NCI-H128 (cell line): ENCODE data around the gene DFFB.

Experiments
- DNase-seq: peaks from one replicate; lab custom pipeline; 2025; ENCODE audit not compliant: unreplicated experiment; lab: John Stamatoyannopoulos, UW

The DFFB gene

DNA sequence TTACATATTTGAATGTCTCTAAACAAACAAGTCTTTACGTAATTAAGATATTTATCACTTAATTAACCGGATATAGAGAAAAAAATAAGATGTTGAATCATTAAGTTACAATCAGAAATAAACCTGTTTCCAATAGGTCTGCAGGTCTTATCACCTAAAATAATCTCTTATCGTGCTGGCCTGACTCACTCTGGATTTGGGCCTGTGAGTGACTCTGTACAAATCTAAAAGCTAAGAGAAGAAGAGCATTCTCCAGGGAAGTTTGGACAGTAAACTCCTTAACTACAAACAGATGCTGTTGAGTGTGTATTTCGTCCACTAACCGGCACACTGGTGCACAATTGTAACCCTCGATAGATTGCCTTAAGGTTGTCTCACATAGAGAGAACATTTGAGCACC is 25.6 kb upstream of the DFFB start:
- DNase-seq: no peak

DNA sequence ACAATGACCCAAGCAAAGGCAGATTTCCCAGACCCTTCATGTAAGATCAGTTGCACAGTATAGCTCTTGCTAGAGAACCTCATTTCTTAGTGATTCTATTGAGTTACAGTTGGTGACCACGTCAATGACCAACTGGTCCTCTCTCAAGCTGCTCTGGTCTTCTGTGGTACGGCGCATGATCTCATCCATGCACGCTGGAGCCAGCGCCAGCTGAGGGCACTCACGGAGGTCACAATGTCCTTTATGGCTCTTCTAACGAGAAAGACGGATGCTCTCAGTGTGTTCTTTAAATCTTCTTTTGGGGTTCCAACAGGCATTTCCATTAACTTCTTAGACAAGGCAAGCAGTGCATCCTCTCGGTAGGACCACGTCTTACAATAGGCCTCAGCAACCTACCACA is 22.6 kb upstream of the DFFB start:
- no peak for DNase-seq

DNA sequence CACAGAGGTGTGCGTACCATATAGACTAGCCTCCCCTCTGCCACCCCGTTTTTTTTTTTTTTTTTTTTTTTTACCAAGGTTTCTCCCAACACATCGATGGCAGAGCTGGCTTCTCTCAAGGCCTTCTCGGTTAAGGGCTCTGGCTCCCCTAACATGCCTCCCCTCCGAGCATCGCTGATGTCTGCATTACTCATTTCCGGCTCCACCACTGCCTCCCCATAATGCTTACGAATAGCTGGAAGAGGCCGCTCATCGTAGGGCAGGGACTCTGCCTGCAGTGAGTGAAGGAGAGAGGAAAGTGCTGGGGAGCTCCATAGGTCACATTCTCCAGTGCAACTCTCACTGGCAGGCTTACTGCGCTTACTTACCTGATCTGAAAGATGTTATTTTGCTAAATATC is 20.9 kb upstream of the DFFB start:
- DNase-seq: no peak

DNA sequence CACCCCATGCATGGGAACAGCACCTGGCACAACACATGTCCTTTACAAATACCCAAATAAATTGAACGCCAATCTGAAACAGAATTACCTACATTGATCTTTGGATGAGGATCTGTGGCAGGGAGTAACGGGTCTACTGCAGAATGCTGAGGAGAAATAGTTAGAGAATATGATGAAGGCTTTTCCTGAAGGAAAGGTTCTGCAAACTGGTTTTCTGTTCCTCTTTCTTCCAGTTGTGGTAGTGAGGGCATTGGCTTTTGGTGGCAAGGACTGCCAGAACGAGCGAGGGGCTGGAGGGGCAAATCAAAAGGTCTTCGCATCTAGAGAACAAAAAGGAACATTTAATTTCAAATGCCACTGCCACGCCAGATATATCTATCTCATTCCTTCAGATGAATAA is 20.1 kb upstream of the DFFB start:
- no peak for DNase-seq

DNA sequence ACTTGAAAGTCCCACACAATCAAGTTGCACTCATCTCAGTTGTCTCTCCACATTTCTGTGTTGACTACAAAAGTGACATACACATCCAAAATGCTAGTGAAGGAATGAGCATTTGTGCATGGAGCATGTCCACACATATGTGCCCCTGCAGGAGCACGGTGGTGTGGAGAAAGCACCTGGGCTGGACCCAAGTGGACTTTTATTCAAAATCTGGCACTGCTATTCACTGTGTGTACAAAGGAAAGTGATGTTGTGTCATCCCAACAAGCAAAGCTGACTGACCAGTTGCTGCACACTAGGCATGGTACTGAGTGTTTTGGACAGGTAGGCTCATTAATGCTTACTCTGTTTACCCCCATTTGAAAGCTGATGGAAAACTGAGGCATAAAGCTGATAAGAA is 19.6 kb upstream of the DFFB start:
- DNase-seq: no peak

DNA sequence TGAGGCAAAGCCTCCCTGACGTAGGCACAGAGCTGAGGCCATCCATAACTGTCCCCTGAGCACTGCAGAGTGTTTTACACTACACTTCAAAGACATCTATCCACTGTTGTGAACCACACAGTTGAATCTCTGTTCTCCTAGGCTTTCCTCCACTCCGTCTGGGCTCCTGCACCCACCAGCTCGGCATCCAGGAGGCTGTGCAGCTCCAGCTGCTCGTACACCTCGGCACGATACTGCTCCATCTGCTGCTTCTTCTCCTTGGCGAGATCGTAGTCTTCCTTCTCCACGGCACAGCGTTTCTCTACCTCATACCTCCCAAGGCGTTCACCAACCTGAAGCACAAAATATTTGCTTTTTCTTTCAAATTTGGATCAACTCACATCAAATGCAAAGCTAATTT is 18.5 kb upstream of the DFFB start:
- no peak for DNase-seq

DNA sequence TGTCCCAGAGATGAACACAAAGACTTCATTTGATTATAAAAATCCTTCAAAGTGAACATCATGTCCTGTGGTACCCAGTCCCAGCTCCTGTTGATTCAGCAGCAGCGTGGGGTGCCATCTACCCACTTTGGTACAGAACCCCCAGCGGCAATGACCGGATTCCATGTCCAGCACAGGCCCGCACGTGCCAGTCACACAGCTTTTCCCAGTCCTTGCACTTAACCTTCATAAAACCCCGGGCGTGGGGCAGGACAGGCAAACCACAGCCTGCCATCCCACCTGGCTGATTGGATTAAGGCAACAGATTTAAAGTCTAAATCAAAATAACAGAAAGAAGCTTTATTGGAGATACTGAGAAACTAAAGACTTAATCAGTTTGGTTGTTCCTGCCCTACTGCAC is 15.8 kb upstream of the DFFB start:
- DNase-seq: no peak

DNA sequence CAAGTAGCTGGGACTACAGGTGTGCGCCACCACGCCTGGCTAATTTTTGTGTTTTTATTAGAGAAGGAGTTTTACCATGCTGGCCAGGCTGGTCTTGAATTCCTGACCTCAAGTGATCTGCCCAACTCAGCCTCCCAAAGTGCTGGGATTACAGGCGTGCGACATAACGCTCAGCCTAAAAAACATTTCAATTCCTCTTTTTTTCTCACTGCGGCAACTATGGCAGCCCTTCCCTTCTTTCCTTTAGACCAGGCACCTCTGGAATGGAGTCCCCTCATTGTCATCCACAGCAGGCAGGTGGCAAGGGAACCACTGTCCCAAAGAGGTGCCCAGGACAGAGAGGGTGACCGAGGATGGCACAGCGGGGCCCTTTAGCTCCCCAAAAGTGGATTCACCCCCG is 14.4 kb upstream of the DFFB start:
- no peak for DNase-seq

DNA sequence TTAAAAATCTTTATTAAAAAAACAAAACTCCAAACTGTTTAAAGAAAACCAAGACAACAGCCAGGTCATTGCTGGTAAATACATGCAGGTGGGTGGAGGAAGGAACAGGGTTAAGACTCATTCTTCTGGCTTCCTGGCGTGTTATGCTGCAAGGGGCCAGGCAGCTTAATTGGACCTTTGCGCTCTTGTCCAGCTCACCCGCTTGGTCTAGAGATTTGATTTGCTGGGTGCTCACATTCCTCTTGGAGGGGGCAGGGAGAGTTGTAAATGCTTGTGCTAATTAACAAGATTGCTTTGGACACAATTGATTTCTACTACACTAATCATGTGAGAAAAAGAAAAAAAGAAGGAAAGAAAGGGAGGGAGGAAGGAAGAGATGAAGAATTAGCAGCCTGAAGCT is 10.7 kb upstream of the DFFB start:
- DNase-seq: no peak

DNA sequence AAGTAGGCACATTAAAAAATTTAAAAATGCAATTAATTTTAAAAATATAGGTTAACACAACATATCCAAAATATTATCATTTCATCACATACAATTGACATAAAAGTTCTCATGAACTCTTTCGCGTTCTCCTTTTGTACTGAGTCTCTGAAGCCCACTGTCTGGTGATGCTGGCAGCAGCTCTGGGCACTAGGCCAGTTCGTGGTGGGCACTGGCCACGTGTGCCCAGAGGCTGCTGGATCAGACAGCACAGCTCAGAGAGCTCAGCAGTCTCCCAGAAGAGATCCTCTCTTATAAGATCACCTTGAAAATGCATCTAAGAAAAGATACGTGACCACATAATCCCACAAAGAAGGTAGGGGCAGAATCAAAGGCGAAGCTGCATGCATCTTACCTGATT is 10.2 kb upstream of the DFFB start:
- no peak for DNase-seq

DNA sequence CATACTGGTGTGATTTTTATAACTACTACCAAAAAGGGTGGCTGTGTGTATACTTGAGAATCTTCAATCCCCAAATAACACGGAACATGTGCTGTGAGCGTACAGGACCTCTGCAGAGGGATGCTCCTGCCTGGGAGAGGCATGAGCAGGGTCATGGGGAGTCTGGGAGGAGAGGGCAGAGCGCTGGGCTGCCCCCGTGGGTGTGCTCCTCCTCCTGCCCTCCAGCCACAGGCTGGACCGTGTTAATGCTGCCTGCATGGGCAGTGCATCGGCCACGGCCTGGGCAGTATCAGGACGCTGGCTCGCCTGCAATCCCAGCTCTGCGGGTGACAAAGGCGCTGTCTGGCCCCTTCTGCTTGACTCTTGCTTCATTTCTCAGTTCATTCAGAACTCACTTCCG is 6.4 kb upstream of the DFFB start:
- DNase-seq: no peak

DNA sequence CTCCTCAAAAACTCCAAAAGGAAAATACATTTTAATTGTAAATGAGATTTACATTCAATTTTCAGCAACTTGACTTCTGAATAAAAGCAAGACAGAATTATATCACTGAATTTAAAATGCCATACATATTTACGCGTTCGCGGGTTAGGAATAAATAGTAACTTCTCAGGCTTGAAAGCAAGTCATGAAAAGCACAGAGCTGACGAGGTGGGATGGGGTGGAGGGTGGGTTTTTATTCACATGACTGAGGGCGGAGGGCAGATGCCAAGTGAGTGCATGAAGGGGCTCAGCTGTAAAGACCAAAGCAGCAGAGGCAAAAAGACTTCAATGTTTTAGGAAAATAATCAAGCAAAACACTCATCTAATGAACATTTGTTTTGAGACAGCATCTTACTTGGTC is 6.0 kb upstream of the DFFB start:
- DNase-seq: no peak

DNA sequence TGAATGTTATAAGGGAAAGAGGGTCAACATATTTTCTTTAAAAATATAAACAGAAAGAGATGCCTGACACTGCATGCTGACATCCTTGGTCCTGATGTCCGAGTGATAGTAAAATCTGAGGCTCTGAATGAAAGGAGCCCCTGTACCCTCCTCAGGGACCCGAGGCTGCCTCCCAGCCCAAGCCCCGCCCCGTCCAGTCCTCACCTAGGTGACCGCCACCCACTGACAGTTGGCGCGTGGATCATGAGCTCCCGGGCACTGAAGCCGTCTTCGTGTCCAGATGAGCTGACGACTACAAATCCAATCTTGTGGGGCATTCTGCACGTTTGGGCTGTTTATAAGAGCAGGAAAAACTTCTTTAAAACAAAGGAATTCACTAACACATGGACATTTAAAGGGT is 5.2 kb upstream of the DFFB start:
- DNase-seq: no peak

DNA sequence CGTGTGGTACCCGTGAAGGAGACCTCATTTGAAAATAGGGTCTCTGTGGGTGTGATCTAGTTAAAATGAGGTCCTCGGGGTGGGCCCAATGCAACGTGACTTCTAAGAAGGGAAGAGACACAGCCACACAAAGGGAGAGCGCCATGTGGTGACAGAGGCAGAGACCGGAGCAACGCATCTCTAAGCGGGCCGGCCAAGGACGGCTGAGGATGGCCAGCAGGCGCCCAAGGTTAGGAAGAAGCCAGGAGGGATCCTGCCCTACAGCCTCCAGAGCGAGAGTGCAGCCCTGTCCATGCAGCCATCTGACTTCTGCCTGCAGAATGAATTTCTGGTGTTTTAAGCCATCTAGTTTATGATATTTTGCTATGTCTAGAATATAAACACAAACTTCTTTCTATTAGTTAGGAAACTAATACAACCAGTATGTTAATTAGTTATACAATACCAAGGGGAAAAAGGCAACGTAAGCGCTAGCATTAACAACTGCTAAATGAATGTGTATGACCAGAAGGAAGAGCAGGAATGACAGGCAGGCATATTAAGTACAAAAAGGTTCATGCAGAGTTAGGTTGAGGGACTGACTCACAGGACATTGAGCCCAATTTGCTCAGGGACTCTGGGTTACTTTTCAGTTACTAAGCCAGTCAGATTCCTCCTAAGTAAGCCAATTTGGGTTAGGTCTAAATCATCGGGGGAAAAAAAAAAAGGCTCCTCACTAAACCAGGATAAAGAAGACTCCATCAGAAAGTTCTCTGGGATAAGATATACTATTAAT is 4.4 kb upstream of the DFFB start:
- DNase-seq: no peak

DNA sequence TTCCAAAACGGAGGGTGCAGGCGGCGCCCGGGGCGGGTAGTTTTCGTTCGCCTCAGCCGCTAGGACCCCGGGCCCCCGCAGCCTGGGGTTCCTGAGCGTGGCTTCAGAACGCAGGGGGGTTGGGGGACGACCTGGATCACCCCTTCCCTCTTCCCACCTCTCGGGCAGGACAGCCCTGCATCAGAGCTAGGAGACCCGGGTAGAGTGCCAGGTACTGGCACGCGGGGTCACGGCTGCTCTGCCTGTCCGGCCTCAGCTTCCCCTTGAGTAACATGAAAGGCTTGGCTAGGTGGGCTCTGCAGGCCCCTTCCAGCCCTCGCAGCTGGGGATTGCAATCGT is 484 bp downstream of the DFFB start:
- DNase-seq: no peak

DNA sequence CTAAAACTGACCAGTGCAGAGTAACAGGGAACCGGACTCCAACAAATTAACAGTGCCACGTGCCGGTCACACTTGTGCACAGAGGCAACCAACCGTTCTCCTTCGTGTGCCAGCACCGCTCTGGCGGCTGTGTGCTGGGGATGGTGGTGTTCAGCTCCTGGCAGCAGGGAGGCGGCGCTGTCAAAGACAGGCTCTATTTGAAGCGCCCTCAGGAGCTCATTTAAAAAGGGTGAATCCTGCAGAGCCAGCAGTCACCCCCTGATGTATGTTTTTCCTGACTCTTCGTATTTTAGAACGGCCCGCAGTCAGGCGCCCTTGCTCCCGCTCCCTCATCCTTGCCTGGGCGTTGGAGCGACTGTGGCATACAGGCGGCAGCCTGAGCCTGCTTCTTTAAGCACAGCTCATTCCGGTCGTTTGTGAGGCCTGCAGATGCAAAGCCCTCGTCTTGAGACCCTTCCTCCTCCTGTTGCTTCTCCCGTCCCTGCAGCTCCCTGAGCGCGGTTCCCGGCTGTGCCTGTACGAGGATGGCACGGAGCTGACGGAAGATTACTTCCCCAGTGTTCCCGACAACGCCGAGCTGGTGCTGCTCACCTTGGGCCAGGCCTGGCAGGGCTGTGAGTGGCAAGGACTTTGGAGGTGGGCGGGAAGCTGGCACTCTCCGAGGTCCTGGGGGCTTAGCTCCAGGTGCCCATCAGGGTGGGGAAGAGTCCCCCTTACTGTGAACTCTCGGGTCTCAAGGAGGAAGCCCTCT is 1.1 kb downstream of the DFFB start:
- no peak for DNase-seq

DNA sequence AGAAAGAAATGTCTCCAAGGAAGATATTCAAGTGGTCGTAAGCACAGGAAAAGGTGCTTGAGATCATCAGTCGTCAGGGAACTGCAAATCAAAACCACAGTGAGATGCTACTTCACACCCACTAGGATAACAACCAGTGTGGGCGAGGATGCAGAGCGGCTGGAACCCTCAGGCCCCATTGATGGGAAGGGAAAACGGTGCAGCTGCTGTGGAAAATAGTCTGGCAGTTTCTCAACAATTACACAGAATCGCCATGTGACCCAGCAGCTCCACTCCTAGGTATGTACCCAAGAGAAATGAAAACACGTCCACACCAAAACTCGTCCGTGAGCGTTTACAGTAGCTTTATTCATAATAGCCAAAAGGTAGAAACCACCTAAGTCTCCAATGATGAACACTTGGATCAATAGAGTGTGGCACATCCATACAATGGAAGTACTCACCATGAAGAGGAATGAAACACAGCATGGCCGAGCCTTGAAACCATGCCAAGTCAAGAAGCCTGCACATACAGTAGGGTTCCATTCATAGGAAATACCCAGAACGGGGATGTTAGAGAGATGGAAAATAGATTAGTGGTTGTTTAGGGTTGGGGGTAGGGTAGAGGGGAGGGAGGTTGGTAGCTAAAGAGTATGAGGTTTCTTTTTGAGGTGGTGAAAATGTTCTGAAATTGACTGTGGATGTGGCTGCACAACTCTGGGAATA is 6.1 kb downstream of the DFFB start:
- DNase-seq: no peak

DNA sequence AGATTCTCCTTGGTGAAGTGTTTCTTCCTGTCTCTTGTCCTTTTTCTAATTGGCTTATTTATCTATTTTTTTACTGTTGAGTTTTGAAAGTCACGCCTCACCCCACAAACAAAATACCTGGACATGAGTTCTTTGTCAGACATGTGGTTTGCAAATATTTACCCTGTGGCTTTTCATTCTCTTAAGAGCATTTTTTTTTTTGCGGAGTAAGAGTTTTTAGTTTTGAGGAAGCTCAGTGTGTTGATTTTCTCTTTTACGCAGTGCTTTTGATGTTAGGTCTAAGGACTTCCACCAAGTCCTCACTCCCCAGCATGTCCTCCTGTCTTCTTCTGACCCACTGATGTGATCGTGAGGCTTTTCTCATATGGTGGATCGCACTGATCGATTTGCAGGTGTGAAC is 7.6 kb downstream of the DFFB start:
- no peak for DNase-seq

DNA sequence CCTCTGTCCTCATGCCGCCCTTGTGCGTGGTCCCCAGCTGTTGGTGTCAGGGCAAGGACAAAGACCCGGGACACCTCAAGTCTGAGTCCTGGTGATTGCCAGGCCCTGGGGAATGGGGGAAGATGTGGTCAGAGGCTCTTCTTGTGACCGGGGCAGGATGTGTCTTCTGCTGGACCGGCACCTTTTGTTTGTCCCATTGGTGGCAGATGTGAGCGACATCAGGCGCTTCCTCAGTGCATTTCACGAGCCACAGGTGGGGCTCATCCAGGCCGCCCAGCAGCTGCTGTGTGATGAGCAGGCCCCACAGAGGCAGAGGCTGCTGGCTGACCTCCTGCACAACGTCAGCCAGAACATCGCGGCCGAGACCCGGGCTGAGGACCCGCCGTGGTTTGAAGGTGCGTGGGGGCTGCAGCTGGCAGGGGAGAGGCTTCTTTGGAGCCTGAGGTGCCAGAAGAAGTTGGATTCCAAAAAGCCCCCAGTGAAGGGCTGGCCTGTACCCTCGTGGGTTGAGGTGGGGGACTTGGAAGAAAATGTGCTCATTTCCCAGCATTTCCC is 8.4 kb downstream of the DFFB start:
- no peak for DNase-seq

DNA sequence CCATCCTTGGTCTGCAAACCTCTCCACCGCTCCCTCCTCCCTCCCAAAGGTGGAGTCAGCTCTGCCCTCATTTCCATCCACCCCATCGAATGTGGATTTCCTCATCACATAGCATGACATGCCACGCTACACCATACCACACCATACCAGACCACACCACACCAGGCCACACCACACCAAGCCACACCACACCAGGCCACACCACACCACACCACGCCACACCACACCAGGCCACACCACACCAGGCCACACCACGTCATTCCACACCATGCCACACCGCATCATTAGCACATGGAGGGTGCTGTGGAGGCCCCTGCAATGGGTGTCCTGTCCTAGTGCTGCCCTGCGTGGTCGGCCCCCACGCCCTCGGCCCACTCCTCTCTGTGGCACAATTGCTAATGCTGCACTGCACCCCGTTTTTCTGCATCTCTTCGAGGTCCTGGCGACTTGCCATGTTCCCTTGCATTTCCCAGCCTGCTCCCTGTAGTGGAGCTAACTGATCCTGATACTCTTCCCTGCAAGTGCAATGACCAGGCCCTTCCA is 11.3 kb downstream of the DFFB start:
- no peak for DNase-seq

DNA sequence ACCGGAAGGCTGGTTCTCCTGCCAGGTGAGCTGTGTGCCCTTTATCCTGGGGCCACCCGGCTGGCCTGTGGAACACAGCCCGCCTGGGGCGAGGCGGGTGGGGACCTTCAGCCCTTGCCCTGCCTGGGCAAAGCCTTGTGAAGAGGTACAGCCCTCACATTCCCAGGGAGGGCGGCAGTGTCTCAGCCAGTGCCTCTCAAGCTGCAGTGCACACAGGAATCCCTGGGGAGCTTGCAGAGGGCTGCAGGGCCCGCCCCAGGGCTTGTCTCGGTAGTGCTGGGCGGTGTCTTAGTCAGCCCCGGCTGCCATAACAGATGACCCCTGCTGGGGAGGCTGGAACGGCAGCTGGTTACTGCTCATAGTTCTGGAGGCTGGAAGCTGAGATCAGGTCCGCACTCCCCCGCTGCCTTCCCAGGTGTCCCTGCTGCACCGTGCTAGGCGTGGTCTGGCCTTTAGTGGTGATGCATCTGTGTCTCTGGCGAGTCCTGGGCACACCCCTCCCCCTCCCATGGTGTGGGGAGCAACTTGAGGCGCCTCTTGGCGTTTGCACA is 12.6 kb downstream of the DFFB start:
- no peak for DNase-seq

DNA sequence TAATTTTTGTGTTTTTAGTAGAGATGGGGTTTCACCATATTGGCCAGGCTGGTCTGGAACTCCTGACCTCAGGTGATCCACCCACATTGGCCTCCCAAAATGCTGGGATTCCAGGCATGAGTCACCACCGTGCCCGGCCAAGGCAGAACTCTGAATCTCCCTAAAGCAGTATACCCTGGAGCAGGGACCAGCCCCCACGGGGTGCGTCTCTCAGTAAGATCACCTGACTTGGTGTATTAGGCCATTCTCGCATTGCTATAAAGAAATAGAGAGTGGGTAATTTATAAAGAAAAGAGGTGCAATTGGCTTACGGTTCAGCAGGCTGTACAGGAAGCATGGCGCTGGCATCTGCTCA is 14.2 kb downstream of the DFFB start:
- DNase-seq: no peak
